ENCODE data around the gene OR6X1.

OR6X1 gene, protein sequence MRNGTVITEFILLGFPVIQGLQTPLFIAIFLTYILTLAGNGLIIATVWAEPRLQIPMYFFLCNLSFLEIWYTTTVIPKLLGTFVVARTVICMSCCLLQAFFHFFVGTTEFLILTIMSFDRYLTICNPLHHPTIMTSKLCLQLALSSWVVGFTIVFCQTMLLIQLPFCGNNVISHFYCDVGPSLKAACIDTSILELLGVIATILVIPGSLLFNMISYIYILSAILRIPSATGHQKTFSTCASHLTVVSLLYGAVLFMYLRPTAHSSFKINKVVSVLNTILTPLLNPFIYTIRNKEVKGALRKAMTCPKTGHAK

GRCh38 chr11:123754101-123754568 is at the start of gene OR6X1:
TSS of gene OR6X1 (minus strand) at chr11:123754518. CDS start at chr11:123754518, 0 bp downstream.
- no peak for DNase-seq (ENCODE audit: low read depth in 2 of 3, low spot score in 2 of 3)

DNA sequence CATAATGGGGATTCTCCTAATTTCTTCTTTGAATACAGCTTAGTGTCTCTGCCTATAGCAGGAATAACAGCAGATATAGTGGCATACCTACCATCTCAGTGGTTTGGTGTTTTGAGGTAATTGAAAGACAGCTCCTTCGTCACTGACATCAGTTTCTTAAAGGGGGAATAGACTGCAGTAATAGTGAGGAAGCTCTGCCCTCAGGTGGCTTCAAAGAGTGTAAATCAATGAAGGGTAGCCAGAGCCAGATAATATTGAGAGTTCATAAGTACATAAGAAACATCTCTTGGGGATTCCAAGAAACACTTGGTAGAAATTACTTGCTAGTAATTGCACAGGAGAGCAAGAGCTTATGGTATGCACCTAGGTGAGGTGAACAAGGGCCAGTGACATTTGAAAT is 47.4 kb upstream of the OR6X1 start:
- no peak for DNase-seq (ENCODE audit: low read depth in 2 of 3, low spot score in 2 of 3)

GRCh38 chr11:123800036-123800435 is 45.7 kb upstream of the OR6X1 start:
- DNase-seq (ENCODE audit: low read depth in 2 of 3, low spot score in 2 of 3), result no peak

DNA sequence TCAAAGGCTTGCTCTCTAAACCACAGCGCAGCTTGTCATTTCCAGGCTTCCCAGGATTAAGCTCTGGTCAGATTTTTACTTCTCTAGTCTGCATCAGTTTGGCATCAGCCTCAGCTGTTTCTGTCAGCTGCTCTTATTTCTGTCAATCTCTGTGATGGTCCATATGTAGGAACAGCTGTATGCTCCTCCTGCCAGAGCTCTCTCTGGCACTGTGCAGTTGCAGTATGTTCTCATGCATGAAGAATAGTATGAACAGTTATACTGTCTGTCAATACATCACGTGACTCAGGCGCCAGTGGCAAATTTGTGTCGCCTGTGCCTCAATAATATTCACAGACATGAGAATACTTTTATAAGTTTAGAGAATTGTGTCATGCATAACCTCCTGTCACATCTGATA is 45.1 kb upstream of the OR6X1 start:
- no peak for DNase-seq (ENCODE audit: low read depth in 2 of 3, low spot score in 2 of 3)

DNA sequence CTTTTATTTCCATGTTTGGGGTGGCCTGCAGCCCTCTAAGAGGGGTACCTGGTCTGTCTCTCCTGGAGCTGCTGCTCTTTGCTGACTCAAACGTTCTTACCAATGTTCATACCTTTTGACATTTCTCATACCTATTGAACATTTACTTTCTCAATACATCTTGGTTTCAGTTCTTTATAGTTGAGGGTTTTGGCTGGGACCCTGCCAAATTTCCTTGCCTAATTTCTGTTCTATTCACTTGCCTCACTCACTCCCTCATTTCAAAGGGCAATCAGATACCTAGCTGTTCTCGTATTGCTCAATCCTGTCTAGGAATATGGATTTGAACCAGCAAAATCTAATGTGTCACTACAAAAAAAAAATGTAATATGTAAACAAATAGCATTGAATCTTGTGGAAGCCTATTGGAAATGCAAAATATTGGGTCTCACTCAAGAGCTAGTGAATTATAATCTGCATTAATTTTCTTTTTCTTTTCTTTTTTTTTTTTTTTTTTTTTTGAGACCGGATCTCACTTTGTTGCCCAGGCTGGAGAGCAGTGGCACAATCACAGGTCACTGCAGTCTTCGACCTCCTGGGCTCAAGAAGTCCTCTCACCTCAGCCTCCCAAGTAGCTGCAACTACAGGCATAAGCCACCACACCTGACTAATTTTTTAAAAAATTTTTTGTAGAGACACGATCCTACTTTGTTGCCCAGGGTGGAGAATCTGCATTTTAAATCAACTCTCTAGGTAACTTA is 44.4 kb upstream of the OR6X1 start:
- DNase-seq (ENCODE audit: low read depth in 2 of 3, low spot score in 2 of 3), result no peak

DNA sequence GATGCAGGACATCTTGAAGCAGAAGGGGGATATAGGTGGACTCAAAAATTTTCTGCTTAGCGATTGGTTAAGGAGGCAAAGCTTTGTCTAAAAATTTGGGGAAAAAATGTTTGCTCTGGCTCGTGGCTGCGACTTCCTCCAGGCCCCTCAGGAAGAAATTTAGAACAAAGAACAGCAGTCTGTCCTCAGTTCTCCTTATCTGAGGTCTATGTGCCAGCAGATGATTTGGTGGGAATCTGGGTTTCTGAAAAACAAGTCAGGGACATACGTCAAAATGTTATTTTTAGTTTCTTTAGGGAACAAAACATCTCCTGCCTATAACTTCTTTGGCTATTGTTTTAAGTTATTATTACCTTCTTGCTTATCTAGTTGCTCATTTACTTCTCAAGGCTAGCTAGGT is 43.8 kb upstream of the OR6X1 start:
- DNase-seq (ENCODE audit: low read depth in 2 of 3, low spot score in 2 of 3), result no peak

DNA sequence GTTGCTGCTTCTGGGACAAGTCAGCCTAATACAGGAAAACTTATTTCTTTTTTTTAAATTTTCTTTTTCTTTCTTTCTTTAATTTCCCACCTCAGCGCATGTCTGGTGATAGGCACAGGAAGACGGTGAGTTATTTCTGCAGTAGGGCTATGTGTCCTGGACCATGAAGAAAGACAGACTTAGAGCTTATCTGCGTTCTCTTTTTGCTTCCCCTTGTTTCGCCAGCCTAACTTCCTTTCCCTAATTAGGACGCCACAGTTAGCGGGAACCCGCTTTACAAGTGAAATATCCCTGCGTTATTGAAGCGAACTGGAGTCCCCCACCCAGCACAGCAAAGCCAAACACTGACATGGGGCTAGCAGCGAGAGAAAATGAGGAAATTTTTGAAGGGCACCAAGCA is 43.2 kb upstream of the OR6X1 start:
- no peak for DNase-seq (ENCODE audit: low read depth in 2 of 3, low spot score in 2 of 3)

DNA sequence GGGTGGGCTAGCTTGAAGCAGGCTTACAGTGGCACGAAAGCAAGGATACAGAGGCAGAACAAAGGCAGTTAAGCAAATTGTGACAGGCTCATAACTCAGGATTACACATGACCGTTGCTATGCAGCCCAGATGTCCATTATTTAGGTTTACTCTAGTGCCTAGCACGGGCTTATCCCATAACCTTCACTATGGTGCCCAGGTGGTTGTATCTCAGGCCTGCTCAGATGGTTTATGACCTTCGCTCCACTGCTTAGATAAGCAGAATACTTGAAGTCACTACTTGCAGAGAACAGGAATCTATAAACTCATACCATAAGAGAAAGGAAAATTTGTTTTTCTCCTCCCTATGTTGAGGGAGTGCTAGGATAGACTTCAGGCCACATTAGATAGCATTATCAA is 42.8 kb upstream of the OR6X1 start:
- no peak for DNase-seq (ENCODE audit: low read depth in 2 of 3, low spot score in 2 of 3)

- no peak for DNase-seq (ENCODE audit: low read depth in 2 of 3, low spot score in 2 of 3)
Measured at GRCh38 chr11:123796226-123796625, 41.9 kb upstream of the OR6X1 start.

DNA sequence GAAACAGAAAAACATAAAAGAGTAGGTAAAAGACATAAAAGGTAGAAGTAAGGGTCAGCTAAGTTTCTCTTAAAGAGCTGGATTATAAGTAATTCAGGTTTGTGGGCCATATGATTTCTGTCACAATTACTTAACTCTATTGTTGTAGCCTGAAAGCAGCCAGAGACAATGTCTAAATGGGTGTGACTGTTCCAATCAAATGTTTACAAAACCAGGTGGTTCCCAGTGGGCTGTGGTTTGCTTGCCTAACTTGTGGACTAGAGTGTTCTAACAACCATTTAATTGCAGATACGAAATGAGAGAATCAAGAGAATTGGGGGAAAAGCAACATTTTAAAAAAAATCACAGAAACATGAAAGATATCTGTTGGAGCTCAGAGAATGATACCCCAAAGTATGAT is 29.2 kb upstream of the OR6X1 start:
- DNase-seq (ENCODE audit: low read depth in 2 of 3, low spot score in 2 of 3), result no peak

GRCh38 chr11:123778511-123778910 is 24.2 kb upstream of the OR6X1 start:
- no peak for DNase-seq (ENCODE audit: low read depth in 2 of 3, low spot score in 2 of 3)

DNA sequence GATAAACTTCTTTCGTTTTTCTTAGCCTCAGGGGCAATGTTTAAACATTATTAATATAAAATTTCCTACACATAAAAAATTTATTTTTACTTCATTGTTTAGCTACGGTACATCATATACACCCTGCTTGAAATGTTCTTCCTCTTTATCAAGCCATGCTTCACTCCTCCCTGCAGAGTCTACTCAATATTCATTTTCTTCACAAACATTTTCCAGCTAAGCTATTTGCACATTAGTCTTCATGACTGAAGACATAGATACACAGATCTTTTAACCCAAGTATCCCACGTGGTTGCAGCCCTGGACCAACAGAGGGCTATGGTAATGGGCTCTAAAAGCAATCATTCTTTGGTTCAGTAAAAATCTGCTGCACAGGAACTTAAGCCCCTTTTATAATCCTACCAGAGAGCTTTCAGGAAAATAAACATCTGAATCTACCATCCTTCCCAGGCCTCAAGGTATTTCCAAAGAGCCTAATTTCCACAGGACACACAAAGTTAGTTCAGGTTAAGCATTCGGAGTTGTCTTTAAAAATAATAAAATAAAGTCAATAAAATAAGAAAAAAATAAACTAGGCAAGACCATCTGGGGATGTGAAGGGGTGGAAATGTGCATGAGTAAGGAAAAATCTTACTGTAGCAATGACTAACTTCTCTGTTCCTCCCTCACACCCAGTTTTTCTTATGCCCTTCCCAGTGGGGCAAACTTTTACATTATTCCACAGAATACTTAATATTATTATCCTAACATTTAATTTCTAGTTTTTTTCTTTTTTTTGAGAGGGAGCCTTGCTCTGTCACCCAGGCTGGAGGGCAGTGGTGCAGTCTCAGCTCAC is 21.6 kb upstream of the OR6X1 start:
- no peak for DNase-seq (ENCODE audit: low read depth in 2 of 3, low spot score in 2 of 3)

DNA sequence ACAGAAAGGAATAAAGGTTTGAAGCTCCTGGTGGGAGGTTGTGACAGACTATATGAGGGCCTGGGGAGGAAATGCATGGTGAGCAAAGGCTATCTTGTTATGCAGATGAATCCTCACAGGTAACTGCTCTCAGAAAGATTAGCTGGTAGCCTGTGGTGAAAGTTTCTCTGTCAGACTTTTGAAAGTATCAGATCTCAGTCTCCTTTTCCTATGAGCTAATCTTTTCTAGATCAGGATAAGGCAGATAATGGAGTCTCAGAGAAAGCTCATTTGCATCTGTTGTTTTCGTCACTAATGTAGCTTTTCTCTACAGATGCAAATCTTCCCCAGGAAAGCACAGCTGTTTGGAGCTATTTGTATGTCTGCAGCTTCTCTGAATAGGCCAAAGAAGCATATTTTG is 21.0 kb upstream of the OR6X1 start:
- no peak for DNase-seq (ENCODE audit: low read depth in 2 of 3, low spot score in 2 of 3)

- no peak for DNase-seq (ENCODE audit: low read depth in 2 of 3, low spot score in 2 of 3)
Measured at GRCh38 chr11:123773959-123774358, 19.6 kb upstream of the OR6X1 start.

GRCh38 chr11:123773026-123773425 is 18.7 kb upstream of the OR6X1 start:
- DNase-seq (ENCODE audit: low read depth in 2 of 3, low spot score in 2 of 3), result no peak

GRCh38 chr11:123771664-123772063 is 17.3 kb upstream of the OR6X1 start:
- DNase-seq (ENCODE audit: low read depth in 2 of 3, low spot score in 2 of 3), result no peak

- DNase-seq (ENCODE audit: low read depth in 2 of 3, low spot score in 2 of 3), result no peak
Measured at GRCh38 chr11:123770712-123771111, 16.4 kb upstream of the OR6X1 start.

GRCh38 chr11:123765601-123766000 is 11.3 kb upstream of the OR6X1 start:
- no peak for DNase-seq (ENCODE audit: low read depth in 2 of 3, low spot score in 2 of 3)

- no peak for DNase-seq (ENCODE audit: low read depth in 2 of 3, low spot score in 2 of 3)
Measured at GRCh38 chr11:123762422-123762821, 8.1 kb upstream of the OR6X1 start.

GRCh38 chr11:123760894-123761293 is 6.6 kb upstream of the OR6X1 start:
- DNase-seq (ENCODE audit: low read depth in 2 of 3, low spot score in 2 of 3), result no peak

DNA sequence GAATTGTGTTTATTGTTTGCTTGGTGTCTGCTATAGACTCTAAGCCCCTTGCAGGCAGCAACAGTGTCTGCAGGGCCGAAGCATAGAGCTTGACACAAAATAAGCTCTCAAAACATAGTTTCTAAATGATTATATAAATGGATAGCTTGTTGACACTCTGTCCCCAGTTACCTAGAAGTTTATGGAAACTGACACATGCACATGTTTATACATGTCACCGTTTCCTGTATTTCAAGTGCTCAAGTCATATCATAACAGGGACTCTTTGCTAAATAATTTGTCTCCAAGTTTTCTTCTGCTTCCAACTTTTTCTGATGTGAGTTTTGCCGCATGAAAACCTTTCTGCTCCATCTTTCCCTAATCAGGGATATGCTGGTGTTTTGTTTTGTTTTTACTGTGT is 3.7 kb upstream of the OR6X1 start:
- no peak for DNase-seq (ENCODE audit: low read depth in 2 of 3, low spot score in 2 of 3)

GRCh38 chr11:123755813-123756212 is 1.5 kb upstream of the OR6X1 start:
- no peak for DNase-seq (ENCODE audit: low read depth in 2 of 3, low spot score in 2 of 3)
